HG02571 (cell line): ENCODE results near the gene IL27RA.

Experiments
- ATAC-seq: cut with Tn5 transposase; IDR thresholded peaks from one replicate; pipeline ENCODE4 v1.9.1; 2021; ENCODE audit warnings: mild to moderate bottlenecking, moderate library complexity; ENCODE audit not compliant: unreplicated experiment

Gene IL27RA

GRCh38 chr19:14031719-14032480 lies at the start of gene IL27RA:
IL27RA (plus strand) TSS chr19:14031762; CDS start chr19:14031873, 111 bp downstream.
- ATAC-seq: no peak

- no peak for ATAC-seq
Observed at GRCh38 chr19:13981988-13982501, 49.5 kb upstream of the IL27RA start.

- ATAC-seq: no peak
Observed at GRCh38 chr19:13982773-13983172, 48.8 kb upstream of the IL27RA start.

GRCh38 chr19:13983213-13983889 lies 48.2 kb upstream of the IL27RA start:
- ATAC-seq: no peak

- no peak for ATAC-seq
Observed at GRCh38 chr19:13984186-13984585, 47.4 kb upstream of the IL27RA start.

- ATAC-seq: no peak
Observed at GRCh38 chr19:13984875-13985741, 46.5 kb upstream of the IL27RA start.

- ATAC-seq: no peak
Observed at GRCh38 chr19:13985771-13986347, 45.7 kb upstream of the IL27RA start.

- ATAC-seq: peak; percentile 63
Observed at GRCh38 chr19:13986348-13986904, 45.1 kb upstream of the IL27RA start.

GRCh38 chr19:13987101-13987890 lies 44.3 kb upstream of the IL27RA start:
- ATAC-seq: no peak

GRCh38 chr19:13989487-13989886 lies 42.1 kb upstream of the IL27RA start:
- ATAC-seq: no peak

- no peak for ATAC-seq
Observed at GRCh38 chr19:13990085-13990484, 41.5 kb upstream of the IL27RA start.

- no peak for ATAC-seq
Observed at GRCh38 chr19:13992025-13992424, 39.5 kb upstream of the IL27RA start.

GRCh38 chr19:13993590-13994300 lies 37.8 kb upstream of the IL27RA start:
- ATAC-seq: no peak

GRCh38 chr19:13995017-13995728 lies 36.4 kb upstream of the IL27RA start:
- ATAC-seq: no peak

GRCh38 chr19:13995878-13996765 lies 35.4 kb upstream of the IL27RA start:
- no peak for ATAC-seq

- no peak for ATAC-seq
Observed at GRCh38 chr19:13996928-13997630, 34.5 kb upstream of the IL27RA start.

GRCh38 chr19:13997631-13997962 lies 34.0 kb upstream of the IL27RA start:
- ATAC-seq: no peak
